HG02678 (cell line): ENCODE data around the gene BMAL1.
"Not testable (repeated sequence)": the region's sequence is repeated elsewhere in the genome, so short reads cannot be mapped to it uniquely, and the experiment has no call there.

Experiments
- ATAC-seq: cut with Tn5 transposase; IDR thresholded peaks from one replicate; pipeline ENCODE4 v1.9.1; 2021; ENCODE audit warnings: mild to moderate bottlenecking, moderate library complexity; ENCODE audit not compliant: unreplicated experiment

The BMAL1 gene

GRCh38 chr11:13368041-13368446 lies 90.5 kb downstream of the BMAL1 start:
- no peak for ATAC-seq

- ATAC-seq = no peak
Measured at GRCh38 chr11:13373216-13373615, 95.6 kb downstream of the BMAL1 start.

GRCh38 chr11:13375798-13376197 lies 98.2 kb downstream of the BMAL1 start:
- ATAC-seq = no peak

- ATAC-seq = no peak
Measured at GRCh38 chr11:13376402-13376801, 98.8 kb downstream of the BMAL1 start.

- no peak for ATAC-seq
Measured at GRCh38 chr11:13376838-13377237, 99.2 kb downstream of the BMAL1 start.

- no peak for ATAC-seq
Measured at GRCh38 chr11:13378316-13378715, 100.7 kb downstream of the BMAL1 start.

- no peak for ATAC-seq
Measured at GRCh38 chr11:13380731-13381130, 103.1 kb downstream of the BMAL1 start.

GRCh38 chr11:13382751-13383150 lies 105.2 kb downstream of the BMAL1 start:
- no peak for ATAC-seq

GRCh38 chr11:13384908-13385640 lies 107.5 kb downstream of the BMAL1 start:
- no peak for ATAC-seq

- no peak for ATAC-seq
Measured at GRCh38 chr11:13386567-13386966, 109.0 kb downstream of the BMAL1 start.

GRCh38 chr11:13388741-13389140 lies 111.2 kb downstream of the BMAL1 start:
- ATAC-seq = no peak

- no peak for ATAC-seq
Measured at GRCh38 chr11:13391217-13391616, 113.6 kb downstream of the BMAL1 start.

GRCh38 chr11:13398335-13398734 lies 120.7 kb downstream of the BMAL1 start:
- ATAC-seq = not testable (repeated sequence)

GRCh38 chr11:13405220-13405619 lies 127.6 kb downstream of the BMAL1 start:
- ATAC-seq = no peak

- ATAC-seq = no peak
Measured at GRCh38 chr11:13415201-13415600, 137.6 kb downstream of the BMAL1 start.

- no peak for ATAC-seq
Measured at GRCh38 chr11:13421561-13421960, 144.0 kb downstream of the BMAL1 start.

- ATAC-seq = no peak
Measured at GRCh38 chr11:13423372-13423771, 145.8 kb downstream of the BMAL1 start.

GRCh38 chr11:13427440-13427839 lies 149.8 kb downstream of the BMAL1 start:
- no peak for ATAC-seq

- no peak for ATAC-seq
Measured at GRCh38 chr11:13429288-13429687, 151.7 kb downstream of the BMAL1 start.

GRCh38 chr11:13429836-13430235 lies 152.2 kb downstream of the BMAL1 start:
- no peak for ATAC-seq

GRCh38 chr11:13433437-13433836 lies 155.8 kb downstream of the BMAL1 start:
- ATAC-seq = no peak

- ATAC-seq = no peak
Measured at GRCh38 chr11:13434247-13435205, 156.9 kb downstream of the BMAL1 start.
